GM19351 (cell line): ENCODE data around the gene TMEM92.

ENCODE experiments used
- ATAC-seq: cut with Tn5 transposase; IDR thresholded peaks from one replicate; pipeline ENCODE4 v1.9.1; 2021; ENCODE audit warnings: mild to moderate bottlenecking, moderate library complexity; ENCODE audit not compliant: unreplicated experiment

The TMEM92 gene

DNA sequence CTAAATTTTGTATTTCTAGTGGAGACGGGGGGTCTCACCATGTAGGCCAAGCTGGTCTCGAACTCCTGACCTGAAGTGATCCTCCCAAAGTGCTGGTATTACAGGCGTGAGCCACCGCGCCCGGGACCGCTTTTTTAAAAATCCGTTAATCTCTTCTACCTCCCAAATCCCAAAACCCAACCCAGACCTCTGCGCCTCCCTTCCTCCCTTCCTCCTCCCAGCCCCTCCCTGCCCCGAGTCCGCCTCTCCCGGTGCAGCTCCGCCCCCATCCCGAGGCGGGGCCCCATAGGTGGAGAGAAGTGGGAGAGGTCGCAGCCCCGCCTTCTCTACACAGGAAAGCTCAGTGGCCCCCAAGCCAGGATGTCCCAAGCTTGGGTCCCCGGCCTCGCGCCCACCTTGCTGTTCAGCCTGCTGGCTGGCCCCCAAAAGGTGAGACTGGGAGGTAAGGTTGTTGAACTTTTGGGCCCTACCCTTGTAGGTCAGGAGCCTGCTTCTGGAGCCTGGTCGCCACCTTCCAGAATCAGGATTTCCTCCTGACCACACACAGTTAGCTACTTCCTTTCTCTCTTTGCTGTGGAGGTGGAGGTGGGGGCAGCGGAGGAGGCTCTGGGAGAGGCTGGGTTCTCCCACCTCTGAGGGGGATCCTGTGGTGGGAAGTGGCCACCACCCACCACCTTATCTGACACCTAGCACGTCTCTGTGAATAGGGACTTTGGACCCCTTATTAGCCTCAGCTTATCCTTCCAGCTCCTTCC lies at the start of gene TMEM92:
Gene TMEM92 (plus strand): TSS at position 325 of the 755 bp plus-strand sequence. CDS start 36 bp downstream, at position 361.
- ATAC-seq, result no peak

DNA sequence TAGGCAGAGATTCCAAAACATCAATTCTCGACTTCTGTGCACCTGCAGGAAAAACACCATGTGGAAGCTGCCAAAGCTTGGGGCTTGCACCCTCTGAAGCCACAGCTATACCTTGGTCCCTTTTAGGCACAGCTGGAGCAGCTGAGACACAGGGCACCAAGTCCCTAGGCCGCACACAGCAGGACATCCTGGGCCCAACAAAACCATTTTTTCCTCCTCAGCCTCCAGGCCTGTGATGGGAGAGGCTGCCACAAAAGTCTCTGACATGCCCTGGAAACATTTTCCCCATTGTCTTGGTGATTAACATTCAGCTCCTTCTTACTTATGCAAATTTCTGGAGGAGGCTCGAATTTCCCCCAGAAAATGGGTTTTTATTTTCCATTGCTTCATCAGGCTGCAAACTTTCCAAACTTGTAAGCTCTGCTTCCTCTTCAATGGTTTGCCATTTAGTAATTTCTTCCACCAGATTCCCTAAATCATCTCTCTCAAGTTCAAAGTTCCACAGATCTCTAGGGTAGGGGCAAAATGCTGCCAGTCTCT lies 48.5 kb upstream of the TMEM92 start:
- no peak for ATAC-seq

DNA sequence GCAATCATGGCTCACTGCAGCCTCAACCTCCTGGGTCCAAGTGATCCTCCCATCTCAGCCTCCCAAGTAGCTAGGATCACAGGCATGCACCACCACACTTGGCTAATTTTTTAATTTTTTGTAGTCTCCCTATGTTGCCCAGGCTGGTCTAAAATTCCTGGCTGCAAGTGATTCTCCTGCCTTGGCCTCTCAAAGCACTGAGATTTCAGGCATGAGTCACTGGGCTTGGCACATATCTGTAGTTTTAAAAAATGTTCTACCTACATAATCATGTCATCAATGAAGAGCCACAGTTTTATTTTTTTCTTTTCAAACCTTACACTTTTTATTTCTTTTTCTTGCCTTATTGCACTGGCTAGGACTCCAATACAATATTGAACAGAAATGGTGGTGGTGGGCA lies 39.7 kb upstream of the TMEM92 start:
- ATAC-seq, result no peak

DNA sequence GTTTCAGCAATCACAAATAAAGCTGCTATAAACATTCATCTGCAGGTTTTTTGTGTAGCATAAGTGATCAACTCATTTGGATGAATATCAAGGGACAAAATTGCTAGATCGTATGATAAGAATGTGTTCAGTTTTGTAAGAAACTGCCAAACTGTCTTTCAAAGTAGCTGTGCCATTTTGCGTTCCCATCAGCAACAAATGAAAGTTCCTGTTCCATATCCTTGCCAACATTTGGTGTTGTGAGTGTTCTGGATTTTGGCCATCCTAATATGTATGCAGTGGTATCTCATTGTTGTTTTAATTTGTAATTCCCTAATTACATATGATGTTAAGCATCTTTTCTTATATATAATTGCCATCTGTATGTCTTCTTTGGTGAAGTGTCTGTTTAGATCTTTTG lies 36.4 kb upstream of the TMEM92 start:
- ATAC-seq, result no peak

DNA sequence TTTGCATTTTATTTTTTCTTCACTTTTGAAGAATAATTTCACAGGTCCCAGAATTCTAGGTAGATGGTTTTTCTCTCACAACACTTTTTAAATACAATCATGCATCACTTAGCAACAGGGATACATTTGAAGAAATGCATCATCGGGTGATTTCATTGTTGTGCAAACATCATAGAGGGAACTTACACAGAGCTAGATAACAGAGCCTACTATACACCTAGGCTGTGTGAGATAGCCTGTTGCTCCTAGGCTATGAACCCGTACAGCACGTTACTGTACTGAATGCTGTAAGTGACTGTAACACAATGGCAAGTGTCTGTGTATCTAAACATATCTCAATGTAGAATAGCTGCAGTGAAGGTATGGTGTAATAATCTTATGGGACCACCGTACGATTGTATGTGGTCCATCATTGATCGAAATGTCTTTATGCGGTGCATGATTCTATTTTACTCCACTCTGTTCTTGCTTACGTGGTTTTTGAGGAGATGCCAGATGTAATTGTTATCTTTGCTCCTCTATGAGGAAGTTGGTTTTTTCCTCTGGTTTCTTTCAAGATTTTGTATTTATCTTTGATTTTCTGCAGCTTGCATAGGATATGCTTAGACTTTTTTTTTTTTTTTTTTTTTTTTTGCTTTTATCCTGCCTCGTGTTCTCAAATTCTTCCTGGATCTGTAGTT lies 35.5 kb upstream of the TMEM92 start:
- ATAC-seq, result no peak

DNA sequence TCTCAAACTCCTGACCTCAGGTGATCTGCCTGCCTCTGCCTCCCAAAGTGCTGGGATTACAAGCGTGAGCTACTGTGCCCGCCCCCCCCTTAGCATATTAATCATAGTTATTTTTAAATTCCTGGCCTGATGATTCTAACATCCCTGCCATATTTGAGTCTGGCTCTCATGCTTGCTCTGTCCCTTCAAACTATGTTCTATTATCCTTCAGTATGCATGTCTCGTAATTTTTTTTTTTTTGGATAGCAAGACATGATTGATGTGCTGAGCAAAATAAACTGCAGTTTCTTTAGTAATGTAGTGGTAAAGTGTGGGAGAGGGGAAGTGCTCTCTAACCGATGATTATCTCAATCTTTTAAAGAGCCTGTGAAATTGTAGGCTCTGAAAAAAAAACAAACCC lies 34.3 kb upstream of the TMEM92 start:
- ATAC-seq, result no peak

DNA sequence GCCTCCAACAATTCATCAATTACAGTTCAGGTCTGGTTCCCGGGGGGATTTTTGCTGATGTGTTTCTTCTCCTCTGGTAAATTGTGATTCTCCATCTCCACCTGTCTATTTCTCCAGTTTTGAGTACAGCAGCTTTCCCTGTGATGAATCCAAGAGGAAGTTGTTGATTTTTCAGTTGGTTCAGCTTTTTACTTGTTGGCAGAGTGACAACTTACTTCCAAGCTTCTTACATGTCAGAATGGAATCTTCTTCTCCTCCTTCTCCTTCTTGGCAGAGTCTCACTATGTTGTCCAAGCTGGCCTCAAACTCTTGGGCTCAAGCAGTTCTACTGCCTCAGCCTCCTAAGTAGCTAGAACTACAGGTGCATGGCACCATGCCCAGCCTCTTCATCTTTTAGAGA lies 33.4 kb upstream of the TMEM92 start:
- ATAC-seq, result no peak

DNA sequence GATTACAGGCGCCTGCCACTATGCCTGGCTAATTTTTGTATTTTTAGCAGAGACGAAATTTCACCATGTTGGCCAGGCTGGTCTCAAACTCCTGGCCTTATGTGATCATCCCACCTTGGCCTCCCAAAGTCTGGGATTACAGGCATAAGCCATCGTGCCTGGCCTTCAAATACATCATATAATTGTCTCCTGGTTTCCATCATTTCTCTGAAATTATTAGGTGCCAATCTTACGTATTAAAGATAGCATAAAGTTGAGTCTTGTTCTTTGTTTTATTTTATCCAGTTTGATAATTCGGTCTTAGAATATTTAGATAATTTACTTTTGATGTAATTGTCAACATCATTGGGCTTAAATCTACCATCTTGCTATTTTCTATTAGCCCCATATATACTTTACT lies 32.8 kb upstream of the TMEM92 start:
- ATAC-seq, result no peak

DNA sequence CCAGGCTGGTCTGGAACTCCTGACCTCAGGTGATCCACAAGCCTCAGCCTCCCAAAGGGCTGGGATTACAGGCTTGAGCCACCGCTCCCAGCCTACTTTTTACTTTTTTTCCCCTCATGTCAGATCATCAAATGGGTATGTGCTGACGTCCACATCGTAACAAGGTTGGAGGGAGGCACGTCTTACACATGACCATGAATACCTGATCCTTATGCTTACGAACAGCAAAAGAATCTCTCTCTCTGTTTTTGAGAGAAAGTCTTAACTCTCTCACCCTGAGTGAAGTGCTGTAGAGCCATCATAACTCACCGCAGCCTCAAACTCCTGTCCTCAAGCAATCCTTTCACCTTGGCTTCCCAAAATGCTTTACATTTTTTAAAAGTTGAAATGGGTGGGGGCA lies 29.5 kb upstream of the TMEM92 start:
- no peak for ATAC-seq

DNA sequence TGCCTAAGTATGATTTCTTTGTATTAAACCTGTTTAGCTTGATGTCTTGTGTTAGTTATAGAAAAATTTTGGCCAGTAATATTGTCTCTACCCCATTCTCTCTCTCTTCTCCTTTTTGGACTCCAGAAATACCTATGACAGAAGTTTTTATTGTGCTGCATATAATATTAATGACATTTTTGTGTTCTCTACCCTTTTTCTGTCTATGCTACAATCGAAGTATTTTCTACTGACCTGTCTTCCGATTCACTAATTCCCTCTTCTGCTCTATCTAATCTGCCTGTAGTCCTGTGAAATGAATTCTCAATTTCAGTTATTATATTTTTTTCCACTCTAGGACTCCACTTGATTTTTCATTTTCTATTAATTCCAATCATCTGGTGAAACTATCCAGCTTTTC lies 26.0 kb upstream of the TMEM92 start:
- ATAC-seq, result no peak

DNA sequence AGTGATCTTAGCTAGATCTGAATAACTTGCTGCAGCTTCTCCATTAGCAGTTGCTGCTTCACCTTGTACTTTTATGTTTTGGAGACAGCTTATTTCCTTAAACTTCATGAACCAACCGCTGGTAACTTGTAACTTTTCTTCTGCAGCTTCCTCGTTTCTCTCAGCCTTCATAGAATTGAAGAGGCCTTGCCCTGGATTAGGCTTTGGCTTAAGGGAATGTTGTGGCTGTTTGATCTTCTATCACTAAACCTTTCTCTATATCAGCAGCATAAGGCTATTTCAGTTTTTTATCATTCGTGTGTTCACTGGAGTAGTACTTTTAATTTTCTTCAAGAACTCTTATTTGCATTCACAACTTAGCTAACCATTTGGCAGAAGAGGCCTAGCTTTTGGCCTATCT lies 21.5 kb upstream of the TMEM92 start:
- no peak for ATAC-seq

DNA sequence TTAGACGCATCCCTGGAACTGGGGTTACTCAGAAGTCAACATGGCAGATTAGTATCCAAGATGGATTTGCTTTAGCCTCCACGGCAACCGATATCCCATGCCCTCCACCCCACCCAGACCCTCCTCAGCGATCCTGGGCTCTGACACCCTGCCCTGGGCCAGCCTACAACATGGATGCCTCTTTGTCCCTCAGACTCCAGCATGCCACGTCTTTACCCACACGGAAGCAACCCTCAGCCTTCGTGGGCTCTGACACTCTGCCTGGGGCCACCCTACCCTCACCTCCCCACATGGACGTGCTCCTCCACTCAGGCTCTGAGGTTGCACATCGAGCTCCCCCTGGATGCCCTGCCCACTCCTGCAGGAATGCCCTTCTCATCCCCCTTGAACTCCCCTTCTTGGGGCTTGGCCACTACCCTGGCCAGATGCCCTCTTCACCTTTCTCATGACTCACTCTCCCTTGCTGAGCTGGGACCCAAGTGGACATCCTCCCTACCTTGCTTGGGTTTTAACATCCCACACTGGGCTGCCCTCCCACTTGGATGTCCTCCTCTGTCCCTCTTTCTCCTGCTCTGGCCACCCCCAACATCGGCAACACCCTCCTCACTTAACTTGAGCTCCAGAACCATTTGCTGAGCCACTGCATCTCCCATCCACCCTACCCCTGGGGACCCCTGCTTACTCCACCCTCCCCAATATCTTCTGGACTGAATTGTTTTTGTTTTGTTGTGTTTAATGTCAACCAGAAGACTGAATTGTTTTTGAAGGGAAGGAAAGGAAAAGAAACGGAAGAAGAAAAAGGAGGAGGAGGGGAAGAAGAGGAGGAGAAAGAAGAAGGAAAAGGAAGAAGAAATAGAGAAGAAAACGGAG lies 18.3 kb upstream of the TMEM92 start:
- no peak for ATAC-seq

DNA sequence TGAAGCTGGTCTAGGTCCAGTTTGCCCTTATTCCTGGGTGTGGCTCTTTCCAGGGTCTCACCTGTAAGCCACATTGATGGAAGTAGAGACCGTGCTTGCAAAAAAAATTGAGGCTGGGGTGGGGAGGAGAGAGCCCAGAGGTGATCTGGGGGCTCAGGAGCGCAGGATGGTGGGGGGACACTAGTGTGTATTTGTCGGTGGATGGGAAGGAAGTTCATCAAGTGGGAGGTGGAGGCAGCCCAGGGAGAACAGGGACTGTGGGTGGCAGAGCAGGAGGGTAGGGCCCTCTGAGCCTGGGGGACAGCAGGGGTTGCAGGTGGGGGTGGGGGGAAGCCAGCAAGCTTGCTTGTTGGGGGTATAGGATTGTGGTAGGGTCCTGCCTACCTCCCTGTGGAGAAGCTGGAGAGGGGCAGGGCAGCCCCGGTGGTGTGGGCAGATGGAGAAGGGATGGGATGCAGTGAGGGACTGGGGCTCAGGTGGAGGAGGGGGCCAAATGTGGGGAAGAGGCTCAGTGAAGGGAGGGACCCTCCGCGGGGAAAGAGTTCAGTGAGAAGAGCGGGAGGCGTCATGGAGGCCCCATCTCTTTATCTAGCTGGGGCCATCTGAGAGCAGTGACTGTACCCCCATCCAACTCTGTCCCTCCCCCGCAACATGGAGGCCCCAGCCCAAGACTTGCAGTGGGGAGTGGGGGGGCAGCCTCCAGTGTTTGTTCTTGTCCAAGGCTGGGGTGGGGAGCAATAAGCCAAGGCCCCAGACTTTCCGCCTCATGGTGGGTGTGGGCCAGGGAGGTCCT lies 17.2 kb upstream of the TMEM92 start:
- no peak for ATAC-seq

DNA sequence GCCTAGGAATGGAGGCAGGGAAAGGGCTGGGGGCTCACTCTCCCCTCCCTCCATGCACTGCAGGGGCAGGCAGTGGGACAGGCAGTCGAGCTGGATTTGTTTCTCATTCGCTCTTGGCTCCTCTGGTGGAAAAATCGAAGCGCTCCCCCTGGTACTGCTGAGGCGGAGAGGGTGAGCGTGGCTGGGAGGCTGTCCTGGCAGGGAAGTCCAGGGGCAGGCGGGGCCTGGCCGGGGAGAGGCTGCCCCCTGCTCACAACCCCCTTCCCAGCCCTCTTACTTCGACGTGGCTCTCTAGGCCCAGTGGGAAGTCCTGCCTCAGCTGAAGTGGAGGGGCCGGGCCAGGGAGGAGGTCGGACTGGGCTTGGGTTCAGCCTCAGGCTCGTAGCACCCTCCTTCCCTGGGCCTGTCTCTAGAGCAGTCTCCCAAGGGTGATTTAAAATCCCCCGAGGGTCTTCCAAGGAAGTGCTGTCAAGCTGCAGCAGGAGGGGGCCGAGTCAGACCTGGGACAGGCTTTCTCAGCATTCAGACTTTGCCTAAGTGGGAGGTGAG lies 16.5 kb upstream of the TMEM92 start:
- no peak for ATAC-seq

DNA sequence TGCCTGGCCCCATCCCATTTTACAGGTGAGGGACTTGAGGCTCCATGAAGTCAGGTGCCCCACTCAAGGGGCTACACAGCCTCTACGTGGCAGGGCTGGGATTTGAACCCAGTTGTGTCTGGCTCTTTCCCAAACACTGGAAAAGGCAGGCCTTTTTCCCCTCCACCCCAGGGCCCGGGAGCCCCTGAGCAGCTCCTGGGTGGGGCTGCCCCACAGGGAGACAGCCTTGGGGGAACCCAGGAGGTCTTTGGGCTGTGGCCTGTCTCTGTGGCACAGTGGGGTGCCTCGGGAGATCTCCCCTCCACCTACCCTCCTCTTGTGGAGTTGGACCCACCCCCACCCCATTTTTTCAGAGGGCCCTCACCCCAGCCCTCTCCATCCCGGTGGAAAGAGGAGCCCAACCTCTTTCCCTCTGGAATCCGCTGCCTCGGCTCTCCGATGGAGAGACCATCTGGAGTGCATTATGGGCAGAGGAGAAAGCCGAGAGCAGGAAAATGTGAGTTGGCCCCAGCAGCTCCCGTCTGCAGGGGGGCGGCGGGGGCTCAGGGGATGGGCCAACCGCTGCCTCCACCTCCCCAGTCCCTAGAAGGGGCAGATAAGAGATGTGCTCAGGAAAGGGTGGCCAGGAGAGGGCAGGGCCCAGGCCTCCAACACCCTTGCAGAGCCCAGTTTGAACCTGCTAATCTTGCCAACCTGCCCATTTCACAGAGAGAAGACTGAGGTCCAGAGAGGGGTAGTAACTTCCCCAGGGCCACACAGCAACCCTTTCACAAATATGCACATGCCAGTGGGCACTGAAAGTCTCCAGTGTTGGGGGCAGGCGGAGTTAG lies 15.4 kb upstream of the TMEM92 start:
- ATAC-seq, result no peak

DNA sequence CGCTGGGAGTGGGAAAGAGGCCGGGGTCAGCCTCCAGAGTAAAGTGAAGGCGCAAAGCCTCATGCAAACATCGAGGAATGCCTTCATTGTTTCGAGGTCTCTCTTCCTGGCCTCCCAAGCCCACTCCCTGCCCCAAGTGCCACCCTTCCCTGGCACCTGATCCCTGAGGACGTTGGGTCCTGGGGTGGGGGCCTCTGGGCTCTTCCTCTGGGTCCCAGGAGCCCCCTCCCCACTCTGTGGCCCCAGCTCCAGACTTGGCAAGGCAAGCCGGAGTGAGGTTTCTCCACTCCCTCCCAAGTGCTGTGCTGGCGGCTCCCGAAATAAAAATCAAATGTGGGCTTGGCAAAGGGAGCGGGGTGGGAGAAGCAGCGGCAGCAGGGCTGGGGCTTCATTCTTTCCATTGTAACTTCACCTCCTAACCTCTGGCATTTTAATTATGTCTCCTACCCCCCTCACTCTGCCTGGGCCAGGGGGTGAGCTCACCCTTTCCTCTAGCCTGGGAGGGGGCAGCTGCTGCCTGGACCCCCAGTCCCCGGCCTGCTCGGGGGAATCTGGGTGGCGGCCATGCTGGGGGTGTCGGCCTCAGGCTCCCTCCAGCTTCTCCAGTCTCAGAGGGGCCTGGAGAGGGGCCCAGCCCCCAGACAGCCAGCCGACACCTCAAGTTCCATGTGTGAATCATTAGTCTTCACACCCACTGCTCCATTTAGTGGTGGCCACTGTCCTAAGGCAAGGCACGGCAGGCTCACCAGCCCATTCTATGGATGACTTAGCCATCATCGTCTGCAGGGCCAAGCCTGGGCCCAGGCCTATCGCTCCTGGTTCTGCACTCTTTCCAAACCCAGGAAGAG lies 14.6 kb upstream of the TMEM92 start:
- no peak for ATAC-seq

DNA sequence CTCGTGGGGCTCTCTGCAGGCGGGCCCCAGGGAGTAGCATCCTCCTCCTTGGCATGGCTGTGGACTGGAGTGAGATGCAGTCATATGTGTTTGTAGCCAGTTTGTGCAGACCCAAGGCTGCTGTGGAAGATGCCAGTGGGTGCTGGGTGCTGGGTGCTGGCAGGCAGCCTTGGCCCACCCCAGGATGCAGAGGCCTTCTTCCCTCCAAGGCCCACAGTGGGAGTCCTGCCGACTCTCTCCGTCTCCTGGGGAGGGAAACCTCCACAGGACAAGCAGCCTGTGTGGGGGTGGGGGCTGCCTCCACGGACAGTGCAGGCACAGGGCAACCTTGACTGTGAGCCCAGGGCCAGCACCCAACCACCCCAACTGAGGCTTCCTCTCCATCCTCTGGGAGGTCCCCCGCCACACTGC lies 13.8 kb upstream of the TMEM92 start:
- ATAC-seq, result no peak

DNA sequence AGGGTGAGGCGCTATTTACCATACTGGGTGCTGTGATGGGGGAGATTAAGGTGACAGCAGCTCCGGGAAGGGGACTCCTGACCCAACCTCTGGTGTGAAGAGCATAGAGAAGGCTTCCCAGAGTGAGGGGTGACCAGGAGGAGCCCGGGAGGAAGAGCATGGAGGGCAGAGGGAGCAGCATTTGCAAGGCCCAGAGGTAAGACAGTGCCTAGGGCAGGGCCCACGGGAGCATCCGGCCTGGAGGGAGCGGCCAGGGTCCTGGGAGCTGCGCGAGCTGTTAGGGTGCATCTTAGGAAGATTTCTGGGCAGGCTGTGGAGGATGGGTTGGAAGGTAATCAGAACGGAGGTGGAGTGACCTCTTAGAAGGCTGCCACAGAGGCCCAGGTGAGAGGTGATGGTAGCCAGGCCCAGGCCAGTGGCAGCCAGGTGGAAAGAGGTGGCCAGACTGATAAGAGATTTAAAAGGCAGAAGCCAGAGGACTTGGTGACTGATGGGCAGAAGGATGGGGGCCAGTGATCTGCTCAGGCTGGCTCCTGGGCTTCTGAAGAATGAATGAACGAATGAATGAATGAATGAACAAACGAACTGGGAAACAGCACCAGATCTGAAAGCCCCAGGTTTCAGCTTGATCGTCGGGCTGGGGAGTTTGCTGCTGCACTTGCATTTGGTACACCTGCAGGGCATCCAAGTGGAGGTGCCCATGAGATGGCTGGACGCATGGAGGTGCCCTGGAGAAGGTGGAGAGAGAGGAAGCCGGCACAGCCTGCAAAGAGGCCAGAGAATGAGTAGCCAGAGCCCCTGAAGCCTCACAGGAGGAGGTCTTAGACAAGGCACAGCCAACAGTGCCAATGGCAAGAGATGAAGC lies 13.0 kb upstream of the TMEM92 start:
- ATAC-seq, result no peak
